GM23338 (cell line): Measurements from ENCODE around the gene NAALADL2. TPM values are rescaled to one million over a fixed set of nuclear protein-coding genes. Genes with fewer than 3 reads are reported as not detected.

Source experiments
- ATAC-seq: fragments of 200-7000 bp; cut with Tn5 transposase; 3 replicates; pipeline ENCODE4 v1.9.1; 2020
- DNase-seq: peaks from one replicate; pipeline ENCODE4 v3.0.0-alpha.2; 2015; ENCODE audit warnings: low spot score
- H2AFZ ChIP-seq: fragments of 200-600 bp; sonication (generic); 2 replicates; pipeline ENCODE4 v1.8.0; 2016; ENCODE audit warnings: antibody characterized with exemption, mild to moderate bottlenecking, moderate library complexity
- H3F3A ChIP-seq: fragments of 200-600 bp; sonication (generic); replicated peaks from 2 replicates; pipeline ENCODE4 v1.8.0; 2017; ENCODE audit warnings: antibody characterized with exemption, mixed run types, low read depth
- H3K27ac ChIP-seq: fragments of 200-600 bp; sonication (generic); 2 replicates; pipeline ENCODE4 v1.6.1; 2016; ENCODE audit warnings: low read depth
- H3K27me3 ChIP-seq: fragments of 200-600 bp; sonication (generic); 2 replicates; pipeline ENCODE4 v1.8.0; 2016; ENCODE audit warnings: mild to moderate bottlenecking, mixed run types, moderate library complexity; ENCODE audit not compliant: insufficient read depth
- H3K36me3 ChIP-seq: fragments of 200-600 bp; sonication (generic); 2 replicates; pipeline ENCODE4 v1.8.0; 2016; ENCODE audit warnings: mild to moderate bottlenecking; ENCODE audit not compliant: insufficient read depth
- H3K4me1 ChIP-seq: fragments of 200-600 bp; sonication (generic); 2 replicates; pipeline ENCODE4 v1.8.0; 2016; ENCODE audit warnings: mild to moderate bottlenecking, moderate library complexity; ENCODE audit not compliant: insufficient read depth
- H3K4me2 ChIP-seq: fragments of 200-600 bp; sonication (generic); 2 replicates; pipeline ENCODE4 v1.7.1; 2017; ENCODE audit warnings: mixed run types
- H3K4me3 ChIP-seq: fragments of 200-600 bp; sonication (generic); 2 replicates; pipeline ENCODE4 v1.6.1; 2016; ENCODE audit warnings: mixed run types
- H3K79me2 ChIP-seq: fragments of 200-600 bp; sonication (generic); replicated peaks from 2 replicates; pipeline ENCODE4 v1.8.0; 2017; ENCODE audit warnings: mild to moderate bottlenecking; ENCODE audit not compliant: insufficient read depth
- H3K9me2 ChIP-seq: fragments of 200-600 bp; sonication (generic); 2 replicates; pipeline ENCODE4 v1.8.0; 2017; ENCODE audit not compliant: insufficient read depth
- H4K20me1 ChIP-seq: fragments of 200-600 bp; sonication (generic); replicated peaks from 2 replicates; pipeline ENCODE4 v1.8.0; 2017; ENCODE audit warnings: mild to moderate bottlenecking; ENCODE audit not compliant: insufficient read depth
- H3K27ac Mint-ChIP-seq: 2 replicates; pipeline ENCODE4 v1.8.0; 2020; ENCODE audit warnings: inconsistent platforms, mild to moderate bottlenecking, moderate library complexity, mixed read lengths
- H3K27me3 Mint-ChIP-seq: 3 replicates; pipeline ENCODE4 v1.8.0; 2022; ENCODE audit warnings: low read depth, mild to moderate bottlenecking, moderate library complexity, mixed read lengths, inconsistent platforms; ENCODE audit not compliant: insufficient read depth, poor library complexity
- H3K36me3 Mint-ChIP-seq: 3 replicates; pipeline ENCODE4 v1.8.0; 2021; ENCODE audit warnings: low read depth, mild to moderate bottlenecking, inconsistent platforms, moderate library complexity, mixed read lengths
- H3K4me1 Mint-ChIP-seq: 3 replicates; pipeline ENCODE4 v1.8.0; 2020; ENCODE audit warnings: mild to moderate bottlenecking, inconsistent platforms, mixed read lengths
- H3K4me3 Mint-ChIP-seq: 3 replicates; pipeline ENCODE4 v1.8.0; 2021; ENCODE audit warnings: moderate library complexity, mild to moderate bottlenecking, inconsistent platforms, mixed read lengths
- H3K9me3 Mint-ChIP-seq: 3 replicates; pipeline ENCODE4 v1.8.0; 2020; ENCODE audit warnings: moderate library complexity, mild to moderate bottlenecking, inconsistent platforms, mixed read lengths
- CREB1 ChIP-seq: fragments of 250-450 bp; sonication (Bioruptor Pico); IDR thresholded peaks from 2 replicates; pipeline ENCODE4 v1.5.0; 2020; ENCODE audit warnings: low read depth, mild to moderate bottlenecking, moderate library complexity
- CTCF ChIP-seq, 2 experiments: fragments of 200-600 bp in 1 of 2; sonication (generic) in 1 of 2; conservative IDR thresholded peaks; 2 replicates each; pipeline versions ENCODE4 v1.5.1 to v1.6.1; 2016 to 2017; ENCODE audit warnings: antibody characterized with exemption in 2 of 2, low read depth in 2 of 2, mild to moderate bottlenecking in 2 of 2, moderate library complexity in 1 of 2
- ETS1 ChIP-seq: IDR thresholded peaks from 2 replicates; pipeline ENCODE4 v1.6.1; 2016; ENCODE audit warnings: antibody characterized with exemption
- EZH2 ChIP-seq: fragments of 200-600 bp; sonication (generic); IDR thresholded peaks from one replicate; pipeline ENCODE4 v1.8.0; 2017; ENCODE audit warnings: antibody characterized with exemption, mild to moderate bottlenecking, low read depth; ENCODE audit not compliant: unreplicated experiment
- EZH2phosphoT487 ChIP-seq: fragments of 200-600 bp; sonication (generic); IDR thresholded peaks from one replicate; pipeline ENCODE4 v1.8.1; 2018; ENCODE audit warnings: antibody characterized with exemption; ENCODE audit not compliant: unreplicated experiment
- JUNB ChIP-seq: IDR thresholded peaks from one replicate; pipeline ENCODE4 v1.6.1; 2016; ENCODE audit warnings: antibody characterized with exemption; ENCODE audit not compliant: unreplicated experiment
- NANOG ChIP-seq: IDR thresholded peaks from 2 replicates; pipeline ENCODE4 v1.6.1; 2016; ENCODE audit warnings: antibody characterized with exemption, borderline replicate concordance
- POLR2AphosphoS5 ChIP-seq: IDR thresholded peaks from 2 replicates; pipeline ENCODE4 v1.6.1; 2016; ENCODE audit warnings: antibody characterized with exemption, low read depth
- REST ChIP-seq: IDR thresholded peaks from one replicate; pipeline ENCODE4 v1.6.1; 2018; ENCODE audit warnings: antibody characterized with exemption; ENCODE audit not compliant: unreplicated experiment
- STAT1 ChIP-seq: IDR thresholded peaks from one replicate; pipeline ENCODE4 v1.6.1; 2016; ENCODE audit warnings: antibody characterized with exemption; ENCODE audit not compliant: unreplicated experiment
- ZNF114 ChIP-seq: fragments of 250-450 bp; sonication (Bioruptor Pico); IDR thresholded peaks from 2 replicates; pipeline ENCODE4 v1.5.0; 2020; ENCODE audit warnings: mild to moderate bottlenecking, moderate library complexity
- ZNF331 ChIP-seq: fragments of 250-450 bp; sonication (Bioruptor Pico); IDR thresholded peaks from 2 replicates; pipeline ENCODE4 v1.5.0; 2020; ENCODE audit warnings: low read depth, mild to moderate bottlenecking, moderate library complexity
- ZNF462 ChIP-seq: fragments of 250-450 bp; sonication (Bioruptor Pico); IDR thresholded peaks from 2 replicates; pipeline ENCODE4 v1.5.0; 2020; ENCODE audit warnings: mild to moderate bottlenecking, moderate library complexity
- polyA plus RNA-seq: library from polyadenylated mRNA; unstranded; fragments of >200 nt; fragmentation: Nextera tagmentation; extraction: Ambion mirVana; gene quantifications from 2 replicates; pipeline ENCODE4 v1.2.1, GENCODE V29; 2016
- total RNA-seq: library from RNA; depleted of rRNA; stranded (reverse); fragments of >200 nt; shearing (Covaris generic); gene quantifications from 2 replicates; pipeline ENCODE4 v1.2.3, GENCODE V29; 2014

NAALADL2 gene
- total and polyA plus RNA-seq, 2 experiments from 2014 or later = 1.6 to 2.6 TPM

- H3K27ac Mint-ChIP-seq = no peak overlapping the region
- TF ChIP-seq EZH2 (no peak), ZNF114 (CRISPR knock-in tag) (no peak), CTCF (conservative IDR thresholded peaks at IDR 0.05; ENCODE audit: low read depth in 2 of 2) (no peak), POLR2AphosphoS5 (no peak), EZH2phosphoT487 (no peak), ZNF462 (CRISPR knock-in tag) (no peak), CREB1 (CRISPR knock-in tag) (no peak), ZNF331 (CRISPR knock-in tag) (no peak), JUNB (no peak), STAT1 (no peak), ETS1 (no peak), NANOG (no peak), REST (no peak)
- H3K4me1 ChIP-seq = no peaks in the 10 kb centered on the region
- H3F3A ChIP-seq = no peaks in the 10 kb centered on the region
- ATAC-seq (no peak), DNase-seq (no peak)
- H4K20me1 ChIP-seq = no peaks in the 10 kb centered on the region
- H3K4me3 Mint-ChIP-seq = no peak overlapping the region
- no peaks in the 10 kb centered on the region for H3K27me3 ChIP-seq
- H3K9me2 ChIP-seq = no peaks in the 10 kb centered on the region
- no peaks in the 10 kb centered on the region for H3K79me2 ChIP-seq
- no peaks in the 10 kb centered on the region for H3K4me1 Mint-ChIP-seq
- no peak overlapping the region for H3K4me3 ChIP-seq
- H3K4me2 ChIP-seq = no peak overlapping the region
- H2AFZ ChIP-seq = no peak overlapping the region
- H3K36me3 ChIP-seq = no peaks in the 10 kb centered on the region
- H3K9me3 Mint-ChIP-seq = no peaks in the 10 kb centered on the region
- no peak overlapping the region for H3K27ac ChIP-seq
- H3K27me3 Mint-ChIP-seq = no peaks in the 10 kb centered on the region
- H3K36me3 Mint-ChIP-seq = no peaks in the 10 kb centered on the region
Observed at GRCh38 chr3:175349168-175349567, 490.0 kb downstream of the NAALADL2 start.
